Pancreas (tissue), 10 donors: ENCODE measurements around the gene RNF114. TPM values are rescaled to one million over a fixed set of nuclear protein-coding genes. Genes with fewer than 3 reads are reported as not detected.

Experiments
- ATAC-seq, 4 donors: fragments of 200-7000 bp; cut with Tn5 transposase; one replicate each; pipeline versions ENCODE4 v1.8.0 to v1.9.1; 2020; ENCODE audit warnings: mild to moderate bottlenecking in 4 of 4, moderate library complexity in 4 of 4
- DNase-seq, 6 donors: peaks; one replicate each; pipeline ENCODE4 v3.0.0-alpha.2; 2020
- FAIRE-seq: peaks from 2 replicates; lab custom pipeline; 2012; peaks lifted over from hg19 to GRCh38; lab: Jason Lieb, UNC
- H3K27ac ChIP-seq, 4 donors: fragments of 200-600 bp; sonication (generic); 1 replicate in 3 of 4; 2 replicates in 1 of 4; pipeline versions ENCODE4 v1.5.0 to v1.8.0; 2020
- H3K27me3 ChIP-seq, 4 donors: fragments of 200-600 bp; one replicate each; pipeline ENCODE4 v1.8.0; 2021
- H3K36me3 ChIP-seq, 3 donors: fragments of 200-600 bp; sonication (generic) in 1 of 3; one replicate each; pipeline versions ENCODE4 v1.5.0 to v1.8.0; 2020 to 2021
- H3K4me1 ChIP-seq, 3 donors: fragments of 200-600 bp; one replicate each; pipeline ENCODE4 v1.8.0; 2021
- H3K4me3 ChIP-seq, 4 donors: fragments of 200-600 bp; sonication (generic) in 2 of 4; one replicate each; pipeline versions ENCODE4 v1.5.0 to v1.8.0; 2020 to 2021
- H3K9me3 ChIP-seq, 4 donors: fragments of 200-600 bp; one replicate each; pipeline ENCODE4 v1.8.0; 2021
- CTCF ChIP-seq, 4 donors: fragments of 200-600 bp; sonication (generic) in 3 of 4; IDR thresholded peaks; one replicate each; pipeline versions ENCODE4 v1.5.0 to v1.8.0; 2021; ENCODE audit warnings: antibody characterized with exemption in 4 of 4
- WGBS, 2 donors: extraction: QIAGEN DNeasy Blood & Tissue Kit; methylation state at CpG; one replicate each; pipeline ENCODE4 v1.1.7; 2013; 5-methylcytosine and 5-hydroxymethylcytosine counted together
- intact Hi-C, 3 donors: fragments of 100-400 bp; cut with DNase I; formaldehyde crosslinking; loops; one replicate each; pipeline versions ENCODE4 v1.11.1 to v1.14.2; 2022
- polyA plus RNA-seq, 2 donors: library from polyadenylated mRNA; stranded (reverse); fragments of 200-250 nt; gene quantifications; one replicate each; pipeline ENCODE4 v1.2.3, GENCODE V29; 2013
- total RNA-seq, 6 donors: library from RNA; stranded (reverse); fragmentation: NEBNext Ultra II Directional in 4 of 6; extraction: Animal tissue kit (Norgen Biotek cat#: 25700) in 4 of 6; gene quantifications; one replicate each; pipeline versions ENCODE4 v1.2.1 to v1.2.4, GENCODE V29; 2021 to 2023
- donor health status: healthy with polysubstance abuse.
- donor health status: DM: no; HTN: no; CAD: no; lungs with moderate emphysema.
- donor health status: DM: no; HTN: no; CAD: no.
- donor health status: control.
- donor health status: control.
- donor health status: Bipolar disorder and iron deficiency.
- donor health status: DM: yes; HTN: yes; CAD: no.
- donor health status: DM: no; HTN: no; CAD: no.
- donor health status: DM: no; HTN: no; CAD: no.
- donor health status: DM: yes; HTN: yes; CAD: no.

RNF114 gene
- total and polyA plus RNA-seq, 8 donors: 33.3 to 61.9 (median 44.0) TPM

GRCh38 chr20:49888212-49889000, 47.8 kb upstream of the RNF114 start:
- no peaks in the 10 kb centered on the region for H3K9me3 ChIP-seq
- H3K27me3 ChIP-seq: no peaks in the 10 kb centered on the region
- 53 to 54% methylated on average over 18 of the region's 18 CpGs for WGBS, 2 donors
- peak; percentile 35 to 77 (median 60) for TF ChIP-seq CTCF (IDR thresholded peaks at IDR 0.05)
- ATAC-seq (peak; percentile 27 to 67 (median 60)), FAIRE-seq (no peak), DNase-seq (peak in 2 of 6 donors; percentile 58 to 71)
- H3K36me3 ChIP-seq: peaks cover 0 to 15% (median 0%) of the 10 kb centered on the region in 3 donors
- H3K27ac ChIP-seq: no peak overlapping the region
- peaks cover 14 to 20% (median 19%) of the 10 kb centered on the region in 3 donors for H3K4me1 ChIP-seq
- intact Hi-C loops: no loop called here
- H3K4me3 ChIP-seq: no peak overlapping the region

- no peak for FAIRE-seq
- H3K4me3 ChIP-seq: no peak overlapping the region
- no peaks in the 10 kb centered on the region for H3K9me3 ChIP-seq
- H3K27ac ChIP-seq: peak overlapping the region in 2 of 4 donors; percentile 12 to 45
- DNase-seq: peak in 2 of 6 donors; percentile 42 to 56
- 64% methylated on average over 9 of the region's 9 CpGs for WGBS, 2 donors
- intact Hi-C loops: no loop called here
- H3K27me3 ChIP-seq: no peaks in the 10 kb centered on the region
- H3K4me1 ChIP-seq: peaks cover 14 to 20% (median 19%) of the 10 kb centered on the region in 3 donors
- peaks cover 0 to 10% (median 0%) of the 10 kb centered on the region in 3 donors for H3K36me3 ChIP-seq
- no peak for TF ChIP-seq CTCF (IDR thresholded peaks at IDR 0.05)
- ATAC-seq: peak; percentile 39 to 69 (median 49)
Measured at GRCh38 chr20:49889001-49889934, 46.9 kb upstream of the RNF114 start.

GRCh38 chr20:49889935-49890333, 46.3 kb upstream of the RNF114 start:
- no peak for FAIRE-seq
- peak in 3 of 4 donors; percentile 40 to 51 (median 47) for ATAC-seq
- peaks cover 0 to 3% (median 0%) of the 10 kb centered on the region in 3 donors for H3K36me3 ChIP-seq
- intact Hi-C loops: no loop called here
- no peaks in the 10 kb centered on the region for H3K27me3 ChIP-seq
- H3K27ac ChIP-seq: peak overlapping the region in 2 of 4 donors; percentile 12 to 45
- H3K4me1 ChIP-seq: peaks cover 14 to 20% (median 19%) of the 10 kb centered on the region in 3 donors
- no peaks in the 10 kb centered on the region for H3K9me3 ChIP-seq
- H3K4me3 ChIP-seq: no peak overlapping the region
- peak in 2 of 6 donors; percentile 47 to 75 for DNase-seq
- TF ChIP-seq CTCF (IDR thresholded peaks at IDR 0.05): peak in 2 of 4 donors; percentile 40 to 42
- WGBS, 2 donors: 31 to 47% methylated on average over 9 of the region's 9 CpGs

GRCh38 chr20:49890471-49891361, 45.5 kb upstream of the RNF114 start:
- no peak overlapping the region for H3K4me3 ChIP-seq
- FAIRE-seq (no peak), DNase-seq (peak in 1 of 6 donors; percentile 59), ATAC-seq (no peak)
- TF ChIP-seq CTCF (IDR thresholded peaks at IDR 0.05): no peak
- H3K27me3 ChIP-seq: no peaks in the 10 kb centered on the region
- peaks cover 14 to 20% (median 19%) of the 10 kb centered on the region in 3 donors for H3K4me1 ChIP-seq
- H3K36me3 ChIP-seq: no peaks in the 10 kb centered on the region
- WGBS, 2 donors: 74 to 77% methylated on average over 21 of the region's 21 CpGs
- H3K9me3 ChIP-seq: no peaks in the 10 kb centered on the region
- H3K27ac ChIP-seq: no peak overlapping the region
- intact Hi-C loops: no loop called here
